ENCODE measurements around the gene IDI2. TPM values are rescaled to one million over a fixed set of nuclear protein-coding genes. Genes with fewer than 3 reads are reported as not detected.
"Not testable (repeated sequence)": the region's sequence is repeated elsewhere in the genome, so short reads cannot be mapped to it uniquely, and the experiment has no call there.

Gene IDI2
- total RNA-seq, result not detected

DNA sequence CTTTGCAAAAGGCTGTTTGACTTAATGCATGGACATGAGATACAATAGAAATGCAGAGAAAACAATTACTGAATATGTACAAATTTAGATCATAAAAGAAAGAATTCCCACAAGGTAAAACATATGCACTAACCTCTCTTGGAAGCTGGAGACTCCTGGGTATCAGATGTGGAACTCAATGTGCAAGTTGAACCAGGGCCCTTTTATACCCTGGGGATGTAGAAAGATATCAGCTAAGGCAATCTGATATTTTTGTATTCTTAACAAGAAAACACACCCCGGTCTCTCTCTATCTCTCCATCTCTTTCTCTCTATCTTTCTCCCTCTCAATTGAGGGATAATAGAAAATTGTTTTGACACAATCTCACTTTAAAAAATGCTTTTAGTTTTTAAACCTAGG, at the start of gene IDI2:
IDI2 (minus strand) TSS at position 177 of the 400 bp plus-strand sequence. CDS start 1,136 bp downstream, outside the sequence.
- 77 to 86% methylated on average over 1 of the region's 1 CpG for WGBS, 2 donors (ENCODE audit: low coverage in 1 of 2)
- ATAC-seq, result no peak
- Histone ChIP-seq H3K27ac (no peak within 1 kb of the TSS), H3K4me3 (no peak within 1 kb of the TSS), H3K36me3 (peaks cover 0 to 4% of the 10 kb centered on the region in 2 donors), H3K4me1 (no peaks in the 10 kb centered on the region), H3K9me3 (no peaks in the 10 kb centered on the region), H3K27me3 (no peaks in the 10 kb centered on the region)
- TF ChIP-seq EP300 (IDR thresholded peaks at IDR 0.05), result no peak
- no peak for TF ChIP-seq POLR2A (IDR thresholded peaks at IDR 0.05)
- TF ChIP-seq, protein P1, sequence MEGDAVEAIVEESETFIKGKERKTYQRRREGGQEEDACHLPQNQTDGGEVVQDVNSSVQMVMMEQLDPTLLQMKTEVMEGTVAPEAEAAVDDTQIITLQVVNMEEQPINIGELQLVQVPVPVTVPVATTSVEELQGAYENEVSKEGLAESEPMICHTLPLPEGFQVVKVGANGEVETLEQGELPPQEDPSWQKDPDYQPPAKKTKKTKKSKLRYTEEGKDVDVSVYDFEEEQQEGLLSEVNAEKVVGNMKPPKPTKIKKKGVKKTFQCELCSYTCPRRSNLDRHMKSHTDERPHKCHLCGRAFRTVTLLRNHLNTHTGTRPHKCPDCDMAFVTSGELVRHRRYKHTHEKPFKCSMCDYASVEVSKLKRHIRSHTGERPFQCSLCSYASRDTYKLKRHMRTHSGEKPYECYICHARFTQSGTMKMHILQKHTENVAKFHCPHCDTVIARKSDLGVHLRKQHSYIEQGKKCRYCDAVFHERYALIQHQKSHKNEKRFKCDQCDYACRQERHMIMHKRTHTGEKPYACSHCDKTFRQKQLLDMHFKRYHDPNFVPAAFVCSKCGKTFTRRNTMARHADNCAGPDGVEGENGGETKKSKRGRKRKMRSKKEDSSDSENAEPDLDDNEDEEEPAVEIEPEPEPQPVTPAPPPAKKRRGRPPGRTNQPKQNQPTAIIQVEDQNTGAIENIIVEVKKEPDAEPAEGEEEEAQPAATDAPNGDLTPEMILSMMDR (IDR thresholded peaks at IDR 0.05), result no peak
- TF ChIP-seq POLR2AphosphoS5 (IDR thresholded peaks at IDR 0.05), result no peak

GRCh38 chr10:1074748-1075308, 49.2 kb upstream of the IDI2 start:
- no peak for ATAC-seq
- no peaks in the 10 kb centered on the region for H3K27me3 ChIP-seq
- H3K36me3 ChIP-seq, result peaks cover 0 to 69% of the 10 kb centered on the region in 2 donors
- no peak overlapping the region for H3K27ac ChIP-seq
- 87 to 100% methylated on average over 5 to 18 of the region's 18 CpGs for WGBS, 2 donors (ENCODE audit: low coverage in 1 of 2)
- no peaks in the 10 kb centered on the region for H3K4me1 ChIP-seq
- no peak overlapping the region for H3K4me3 ChIP-seq
- TF ChIP-seq EP300 (IDR thresholded peaks at IDR 0.05), result no peak
- H3K9me3 ChIP-seq, result no peaks in the 10 kb centered on the region

DNA sequence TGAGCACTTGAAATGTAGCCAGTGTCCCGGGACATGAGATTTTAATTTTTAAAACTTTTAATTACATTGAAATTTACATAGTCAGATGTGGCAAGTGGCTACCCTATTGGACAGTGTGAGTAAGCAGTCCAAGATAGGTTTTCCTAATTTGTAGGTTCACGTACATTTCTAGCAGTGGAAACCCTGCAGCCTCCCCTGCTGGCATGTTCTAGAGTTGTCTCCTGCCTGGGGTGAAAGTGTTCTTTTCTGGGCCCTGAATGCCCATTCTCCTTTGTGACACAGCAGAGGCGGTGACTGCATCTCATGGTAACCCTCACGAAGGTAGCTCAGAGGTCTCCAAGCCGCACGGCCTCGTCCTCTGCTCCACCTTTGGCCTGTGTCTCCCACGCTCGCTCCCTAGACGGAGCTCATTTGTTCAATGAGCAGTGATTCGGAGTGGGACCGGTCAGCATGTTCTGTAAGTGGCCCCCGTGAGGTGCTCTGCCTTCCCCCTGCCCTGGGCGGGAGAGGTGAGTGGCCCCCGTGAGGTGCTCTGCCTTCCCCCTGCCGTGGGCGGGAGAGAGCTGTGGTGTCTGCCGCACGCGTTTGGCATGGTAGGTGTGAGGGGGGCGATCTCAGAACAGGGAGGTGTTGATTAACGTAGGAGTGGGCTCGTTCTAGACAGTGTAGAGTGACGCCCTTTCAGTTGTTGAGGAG, 48.5 kb upstream of the IDI2 start:
- peaks cover 0 to 63% of the 10 kb centered on the region in 2 donors for H3K36me3 ChIP-seq
- WGBS, 2 donors (ENCODE audit: low coverage in 1 of 2), result 83 to 96% methylated on average over 2 to 5 of the region's 24 CpGs
- H3K27ac ChIP-seq, result no peak overlapping the region

GRCh38 chr10:1070919-1071318, 45.3 kb upstream of the IDI2 start:
- ATAC-seq, result no peak
- TF ChIP-seq POLR2AphosphoS5 (IDR thresholded peaks at IDR 0.05), result no peak
- no peak for TF ChIP-seq POLR2A (IDR thresholded peaks at IDR 0.05)
- TF ChIP-seq, protein P1 (IDR thresholded peaks at IDR 0.05), result no peak
- no peak for TF ChIP-seq EP300 (IDR thresholded peaks at IDR 0.05)
- Histone ChIP-seq H3K36me3 (peaks cover 0 to 32% of the 10 kb centered on the region in 2 donors), H3K27ac (no peak overlapping the region), H3K9me3 (no peaks in the 10 kb centered on the region), H3K4me1 (no peaks in the 10 kb centered on the region), H3K27me3 (no peaks in the 10 kb centered on the region), H3K4me3 (no peak overlapping the region)
- 89 to 92% methylated on average over 4 to 7 of the region's 7 CpGs for WGBS, 2 donors (ENCODE audit: low coverage in 1 of 2)

More for the DNA sequence above, 48.5 kb upstream of the IDI2 start:
- no peak for ATAC-seq
- Histone ChIP-seq H3K9me3 (no peaks in the 10 kb centered on the region), H3K4me1 (no peaks in the 10 kb centered on the region), H3K27me3 (no peaks in the 10 kb centered on the region), H3K4me3 (no peak overlapping the region)
- TF ChIP-seq, protein P1 (IDR thresholded peaks at IDR 0.05), result no peak
- TF ChIP-seq POLR2A (IDR thresholded peaks at IDR 0.05) (no peak), POLR2AphosphoS5 (IDR thresholded peaks at IDR 0.05) (no peak), EP300 (IDR thresholded peaks at IDR 0.05) (no peak)

GRCh38 chr10:1068380-1069361, 43.0 kb upstream of the IDI2 start:
- no peaks in the 10 kb centered on the region for H3K27me3 ChIP-seq
- WGBS, 2 donors (ENCODE audit: low coverage in 1 of 2), result 71 to 87% methylated on average over 5 to 8 of the region's 10 CpGs
- peaks cover 0 to 23% of the 10 kb centered on the region in 2 donors for H3K36me3 ChIP-seq
- no peak overlapping the region for H3K4me3 ChIP-seq
- H3K4me1 ChIP-seq, result no peaks in the 10 kb centered on the region
- ATAC-seq, result no peak
- H3K9me3 ChIP-seq, result no peaks in the 10 kb centered on the region
- no peak overlapping the region for H3K27ac ChIP-seq
- TF ChIP-seq EP300 (IDR thresholded peaks at IDR 0.05) (no peak), POLR2AphosphoS5 (IDR thresholded peaks at IDR 0.05) (no peak), POLR2A (IDR thresholded peaks at IDR 0.05) (no peak)
- TF ChIP-seq, protein P1 (IDR thresholded peaks at IDR 0.05), result no peak

DNA sequence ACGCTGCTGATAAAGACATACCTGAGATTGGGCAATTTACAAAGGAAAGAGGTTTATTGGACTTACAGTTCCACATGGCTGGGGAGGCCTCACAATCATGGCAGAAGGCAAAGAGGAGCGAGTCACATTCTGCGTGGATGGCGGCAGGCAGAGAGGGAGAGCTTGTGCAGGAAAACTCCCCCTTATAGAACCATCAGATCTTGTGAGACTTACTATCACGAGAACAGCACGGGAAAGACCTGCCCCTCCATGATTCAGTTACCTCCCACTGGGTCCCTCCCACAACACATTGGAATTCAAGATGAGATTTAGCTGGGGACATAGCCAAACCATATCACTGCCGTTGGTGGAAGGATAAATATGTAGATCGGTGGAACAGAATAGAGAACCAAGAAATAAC, 41.1 kb upstream of the IDI2 start:
- H3K36me3 ChIP-seq, result peaks cover 0 to 13% of the 10 kb centered on the region in 2 donors
- H3K9me3 ChIP-seq, ATAC-seq, H3K4me1 ChIP-seq, H3K4me3 ChIP-seq, H3K27ac ChIP-seq, H3K27me3 ChIP-seq: not testable (repeated sequence)
- 90 to 97% methylated on average over 6 to 8 of the region's 8 CpGs for WGBS, 2 donors (ENCODE audit: low coverage in 1 of 2)

Data from gastroesophageal sphincter (tissue), 4 donors.